Loucy (cell line): ENCODE measurements around the gene POLRMT.
A peak's percentile ranks its signal among the peaks of the same experiment; 100 is the strongest.

ENCODE experiments used
- H2AFZ ChIP-seq: fragments of 200-600 bp; sonication (generic); 2 replicates; pipeline ENCODE4 v1.6.0; 2016; ENCODE audit warnings: antibody characterized with exemption, mild to moderate bottlenecking, low read length, moderate library complexity
- H3F3A ChIP-seq: fragments of 200-600 bp; 2 replicates; pipeline ENCODE4 v1.6.0; 2016; ENCODE audit warnings: antibody characterized with exemption, low read depth, mild to moderate bottlenecking
- H3K27me3 ChIP-seq: fragments of 200-600 bp; sonication (generic); 2 replicates; pipeline ENCODE4 v1.6.1; 2014; ENCODE audit warnings: low read length, mild to moderate bottlenecking; ENCODE audit not compliant: insufficient read depth, poor library complexity, severe bottlenecking
- H3K36me3 ChIP-seq: fragments of 200-600 bp; sonication (generic); 2 replicates; pipeline ENCODE4 v1.6.1; 2016; ENCODE audit warnings: low read length; ENCODE audit not compliant: insufficient read depth
- H3K4me1 ChIP-seq: fragments of 200-600 bp; sonication (generic); 2 replicates; pipeline ENCODE4 v1.5.1; 2014; ENCODE audit warnings: low read length, mild to moderate bottlenecking; ENCODE audit not compliant: insufficient read depth, poor library complexity, severe bottlenecking
- H3K4me2 ChIP-seq: fragments of 200-600 bp; sonication (generic); 2 replicates; pipeline ENCODE4 v1.6.0; 2014; ENCODE audit warnings: antibody characterized with exemption, low read length, low read depth, mild to moderate bottlenecking; ENCODE audit not compliant: poor library complexity, severe bottlenecking
- H3K4me3 ChIP-seq: fragments of 200-600 bp; sonication (generic); 2 replicates; pipeline ENCODE4 v1.5.1; 2014; ENCODE audit warnings: low read length, mild to moderate bottlenecking, mixed read lengths; ENCODE audit not compliant: poor library complexity, severe bottlenecking
- H3K79me2 ChIP-seq: fragments of 200-600 bp; sonication (generic); 2 replicates; pipeline ENCODE4 v1.6.1; 2014; ENCODE audit warnings: low read length; ENCODE audit not compliant: insufficient read depth
- H3K9ac ChIP-seq: fragments of 200-600 bp; sonication (generic); 2 replicates; pipeline ENCODE4 v1.6.0; 2014; ENCODE audit warnings: mild to moderate bottlenecking, low read depth, low read length, moderate library complexity; ENCODE audit not compliant: poor library complexity, severe bottlenecking
- H3K9me2 ChIP-seq: fragments of 200-600 bp; sonication (generic); replicated peaks from 2 replicates; pipeline ENCODE4 v1.6.1; 2016; ENCODE audit warnings: low read depth, low read length, mixed read lengths
- H3K9me3 ChIP-seq: fragments of 200-600 bp; sonication (generic); 2 replicates; pipeline ENCODE4 v1.6.1; 2014; ENCODE audit warnings: mild to moderate bottlenecking, antibody characterized with exemption, low read length, low read depth; ENCODE audit not compliant: insufficient read depth
- H4K20me1 ChIP-seq: fragments of 200-600 bp; sonication (generic); 2 replicates; pipeline ENCODE4 v1.6.0; 2014; ENCODE audit warnings: antibody characterized with exemption, low read length, mild to moderate bottlenecking; ENCODE audit not compliant: insufficient read depth, poor library complexity, severe bottlenecking
- EZH2phosphoT487 ChIP-seq: fragments of 200-600 bp; IDR thresholded peaks from 2 replicates; pipeline ENCODE4 v1.6.1; 2018; ENCODE audit warnings: antibody characterized with exemption, mild to moderate bottlenecking, moderate library complexity, borderline replicate concordance
- TF ChIP-seq, protein P1 (sequence below): fragments of 200-600 bp; sonication (generic); conservative IDR thresholded peaks from 2 replicates; pipeline ENCODE4 v1.5.1; 2014; ENCODE audit warnings: mild to moderate bottlenecking, antibody characterized with exemption, low read length

The POLRMT gene

DNA sequence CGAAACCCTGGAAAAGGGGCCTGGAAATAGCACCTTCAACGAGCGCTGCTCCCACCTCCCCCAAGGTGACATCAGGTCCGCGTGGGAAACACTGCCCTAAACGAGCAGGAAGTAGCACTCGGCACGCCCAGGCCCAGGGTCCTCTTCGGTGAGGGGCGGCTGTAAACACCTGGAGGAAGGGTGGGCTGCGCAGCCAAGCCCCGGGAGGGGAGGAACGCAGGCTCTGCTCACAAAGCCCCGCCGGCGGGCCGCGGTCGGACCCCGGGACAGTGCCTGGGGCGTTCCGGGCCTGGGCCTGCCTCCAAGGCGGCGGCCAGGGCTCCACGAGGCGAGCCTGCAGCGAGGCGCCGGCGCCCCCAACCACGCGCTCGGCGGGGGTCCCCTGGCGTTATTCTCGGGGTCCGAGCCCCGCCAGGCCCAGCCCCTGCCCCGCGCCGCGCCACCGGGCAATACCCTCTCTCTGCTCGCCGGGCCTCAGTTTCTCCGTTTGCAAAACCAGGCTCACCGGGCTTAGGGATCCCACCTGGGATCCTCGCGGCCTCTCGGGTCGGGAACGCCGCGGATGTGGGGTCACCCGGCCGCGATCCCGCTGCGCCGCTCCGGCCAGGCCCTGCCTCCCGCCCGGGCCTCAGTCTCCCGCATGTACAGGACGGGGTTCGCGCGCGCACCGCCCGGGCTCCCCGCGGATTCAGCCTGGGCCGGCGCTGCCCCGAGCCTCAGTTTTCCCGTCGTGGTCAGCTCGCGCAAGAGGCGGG, 29.0 kb upstream of the POLRMT start:
- Histone ChIP-seq H3K4me3 (peak overlapping the region; percentile 100), H3K36me3 (no peaks in the 10 kb centered on the region; the same call in 1 of the 2 replicates), H3F3A (no peaks in the 10 kb centered on the region), H3K4me1 (peaks cover 24% of the 10 kb centered on the region), H3K4me2 (peak overlapping the region; percentile 100), H3K9me2 (no peaks in the 10 kb centered on the region), H3K9ac (peak overlapping the region; percentile 91), H4K20me1 (peaks cover 54% of the 10 kb centered on the region), H3K9me3 (no peaks in the 10 kb centered on the region), H3K79me2 (peaks cover 56% of the 10 kb centered on the region), H2AFZ (no peak overlapping the region), H3K27me3 (peaks cover 7% of the 10 kb centered on the region)
- TF ChIP-seq EZH2phosphoT487, result no peak
- TF ChIP-seq, protein P1, sequence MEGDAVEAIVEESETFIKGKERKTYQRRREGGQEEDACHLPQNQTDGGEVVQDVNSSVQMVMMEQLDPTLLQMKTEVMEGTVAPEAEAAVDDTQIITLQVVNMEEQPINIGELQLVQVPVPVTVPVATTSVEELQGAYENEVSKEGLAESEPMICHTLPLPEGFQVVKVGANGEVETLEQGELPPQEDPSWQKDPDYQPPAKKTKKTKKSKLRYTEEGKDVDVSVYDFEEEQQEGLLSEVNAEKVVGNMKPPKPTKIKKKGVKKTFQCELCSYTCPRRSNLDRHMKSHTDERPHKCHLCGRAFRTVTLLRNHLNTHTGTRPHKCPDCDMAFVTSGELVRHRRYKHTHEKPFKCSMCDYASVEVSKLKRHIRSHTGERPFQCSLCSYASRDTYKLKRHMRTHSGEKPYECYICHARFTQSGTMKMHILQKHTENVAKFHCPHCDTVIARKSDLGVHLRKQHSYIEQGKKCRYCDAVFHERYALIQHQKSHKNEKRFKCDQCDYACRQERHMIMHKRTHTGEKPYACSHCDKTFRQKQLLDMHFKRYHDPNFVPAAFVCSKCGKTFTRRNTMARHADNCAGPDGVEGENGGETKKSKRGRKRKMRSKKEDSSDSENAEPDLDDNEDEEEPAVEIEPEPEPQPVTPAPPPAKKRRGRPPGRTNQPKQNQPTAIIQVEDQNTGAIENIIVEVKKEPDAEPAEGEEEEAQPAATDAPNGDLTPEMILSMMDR, result no peak

DNA sequence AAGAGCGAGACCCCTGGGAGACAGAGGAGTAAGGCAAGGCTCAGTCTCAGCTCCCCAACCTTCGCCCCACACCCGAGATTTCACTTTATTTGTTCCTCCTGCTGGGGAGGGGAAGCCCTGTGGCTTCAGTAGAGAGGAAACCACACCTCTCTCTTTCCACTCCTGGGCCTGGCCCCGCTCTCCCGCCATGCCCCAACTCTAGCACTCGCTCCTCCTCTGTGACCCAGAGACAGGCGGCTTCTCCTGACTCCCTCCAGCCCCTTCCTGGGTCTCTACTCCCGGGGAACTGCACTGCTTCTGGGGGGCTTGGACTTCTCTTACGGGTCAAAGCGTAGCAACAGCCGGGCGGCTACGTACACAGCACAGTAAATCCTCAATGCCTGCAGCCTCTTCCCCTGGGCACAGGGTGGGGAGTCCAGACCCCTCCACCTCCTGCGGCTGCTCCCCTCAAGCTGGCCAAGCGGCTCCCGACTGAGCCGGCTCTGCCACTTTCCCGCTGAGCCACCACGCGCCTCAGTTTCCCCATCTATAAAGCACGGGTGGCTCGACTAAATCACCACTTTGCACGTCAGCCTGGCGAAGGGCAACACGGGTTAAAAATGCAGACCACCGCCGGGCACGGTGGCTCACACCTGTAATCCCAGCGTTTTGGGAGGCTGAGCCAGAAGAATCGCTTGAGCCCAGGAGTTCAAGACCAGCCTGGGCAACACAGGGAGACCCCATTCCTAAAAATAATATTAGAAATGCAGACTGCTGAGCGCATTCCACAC, 28.3 kb upstream of the POLRMT start:
- Histone ChIP-seq H3K4me3 (peak overlapping the region; percentile 100), H3K79me2 (peaks cover 64% of the 10 kb centered on the region), H3K4me1 (peaks cover 24% of the 10 kb centered on the region), H4K20me1 (peaks cover 61% of the 10 kb centered on the region), H3K9me3 (no peaks in the 10 kb centered on the region), H3K36me3 (no peaks in the 10 kb centered on the region; the same call in 1 of the 2 replicates), H3K9me2 (no peaks in the 10 kb centered on the region), H3K9ac (peak overlapping the region; percentile 91), H2AFZ (no peak overlapping the region), H3F3A (no peaks in the 10 kb centered on the region), H3K4me2 (peak overlapping the region; percentile 100), H3K27me3 (peaks cover 7% of the 10 kb centered on the region)
- TF ChIP-seq, protein P1, result no peak
- TF ChIP-seq EZH2phosphoT487, result no peak

DNA sequence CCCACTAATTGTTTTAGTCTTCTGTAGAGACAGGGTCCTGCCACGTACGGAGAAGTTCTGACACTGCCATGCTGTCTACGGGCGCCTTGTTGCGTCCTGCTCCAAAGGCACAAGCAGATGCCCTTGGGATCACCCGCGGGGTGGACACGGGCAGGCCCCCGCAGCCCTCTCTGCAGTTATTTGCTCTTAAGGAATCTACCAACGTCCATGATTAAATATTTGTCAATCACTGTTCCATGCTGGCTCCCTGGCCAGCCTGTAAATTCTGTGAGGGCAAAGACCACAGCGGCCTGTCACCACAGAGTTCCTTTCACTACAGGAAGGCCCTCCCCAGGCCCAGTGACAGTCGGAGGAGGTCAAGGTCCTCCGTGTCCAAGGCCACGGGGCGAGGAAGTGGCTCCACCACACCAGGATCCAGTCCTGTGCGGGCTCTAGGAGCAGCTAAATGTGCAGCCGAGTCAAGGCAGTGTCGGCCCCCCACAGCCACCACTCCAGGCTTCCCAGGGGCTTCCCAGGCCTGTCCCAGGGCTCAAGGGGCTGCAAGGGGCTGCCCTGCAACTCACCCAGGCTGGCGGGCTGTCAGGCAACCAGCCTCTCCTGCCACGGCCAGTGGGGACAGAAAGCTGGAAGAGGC, 27.6 kb upstream of the POLRMT start:
- Histone ChIP-seq H3K27me3 (peaks cover 7% of the 10 kb centered on the region), H3K9me3 (no peaks in the 10 kb centered on the region), H3K9me2 (no peaks in the 10 kb centered on the region), H2AFZ (no peak overlapping the region), H3F3A (no peaks in the 10 kb centered on the region), H3K4me2 (peak overlapping the region; percentile 100), H3K4me3 (peak overlapping the region; percentile 100), H4K20me1 (peaks cover 64% of the 10 kb centered on the region), H3K9ac (peak overlapping the region; percentile 91), H3K36me3 (no peaks in the 10 kb centered on the region; the same call in 1 of the 2 replicates), H3K79me2 (peaks cover 71% of the 10 kb centered on the region), H3K4me1 (peaks cover 24% of the 10 kb centered on the region)
- no peak for TF ChIP-seq EZH2phosphoT487
- TF ChIP-seq, protein P1, result no peak
